Measurements from ENCODE around the gene CLK1.

Gene CLK1

DNA sequence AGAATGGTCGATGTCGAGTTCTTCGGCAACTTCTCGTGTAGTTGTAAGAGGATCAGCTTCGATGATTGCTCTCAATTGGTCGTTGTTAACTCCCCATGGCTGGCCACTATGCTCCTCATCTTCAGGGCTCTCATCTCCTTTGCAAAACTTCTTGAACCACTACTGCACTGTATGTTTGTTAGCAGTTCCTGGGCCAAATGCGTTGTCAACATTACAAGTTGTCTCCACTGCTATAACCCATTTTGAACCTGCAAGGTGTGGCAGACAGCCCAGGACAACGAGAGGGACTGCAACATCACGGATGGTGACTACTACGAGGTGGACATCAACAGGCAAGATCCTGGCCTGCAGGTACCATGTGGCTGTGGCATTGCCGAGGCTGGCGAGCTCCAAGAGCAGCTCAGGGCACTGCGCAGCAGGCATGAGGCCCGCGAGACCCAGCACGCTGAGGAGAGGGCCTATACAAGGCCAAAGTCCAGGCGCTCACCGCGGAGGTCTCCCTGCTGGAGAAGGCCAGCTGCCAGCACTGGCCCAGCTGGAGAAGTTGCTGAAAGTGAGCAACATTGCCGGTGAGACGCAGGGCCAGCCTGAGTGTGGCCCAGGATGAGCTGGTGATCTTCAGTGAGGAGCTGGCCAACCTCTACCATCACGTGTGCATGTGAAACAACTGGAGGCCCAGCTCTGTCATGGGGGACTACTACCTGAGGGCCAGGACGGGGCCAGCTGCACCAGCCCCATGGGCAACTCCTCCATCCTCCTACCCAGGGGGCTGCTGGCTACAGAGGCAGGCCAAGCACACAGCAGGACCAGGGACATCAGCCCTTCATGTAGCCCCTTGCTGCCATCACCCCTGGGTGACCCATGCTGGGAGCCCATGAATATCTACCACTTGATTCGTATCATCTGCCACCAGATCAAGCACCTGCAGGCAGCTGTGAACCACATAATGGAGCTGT, 20.2 kb downstream of the CLK1 start:
- no peak for TF ChIP-seq CTCF (IDR thresholded peaks at IDR 0.05; ENCODE audit: low read depth, low read length)
- no peak overlapping the region for H3K4me3 ChIP-seq (replicated peaks in 1 of 2; ENCODE audit: low read depth in 2 of 2, low read length in 2 of 2)
- DNase-seq (ENCODE audit: low read depth in 2 of 2) = no peak

- DNase-seq (ENCODE audit: low read depth in 2 of 2) = no peak
- no peak overlapping the region for H3K4me3 ChIP-seq (replicated peaks in 1 of 2; ENCODE audit: low read depth in 2 of 2, low read length in 2 of 2)
- no peak for TF ChIP-seq CTCF (IDR thresholded peaks at IDR 0.05; ENCODE audit: low read depth, low read length)
Observed at GRCh38 chr2:200839513-200839912, 24.9 kb downstream of the CLK1 start.

DNA sequence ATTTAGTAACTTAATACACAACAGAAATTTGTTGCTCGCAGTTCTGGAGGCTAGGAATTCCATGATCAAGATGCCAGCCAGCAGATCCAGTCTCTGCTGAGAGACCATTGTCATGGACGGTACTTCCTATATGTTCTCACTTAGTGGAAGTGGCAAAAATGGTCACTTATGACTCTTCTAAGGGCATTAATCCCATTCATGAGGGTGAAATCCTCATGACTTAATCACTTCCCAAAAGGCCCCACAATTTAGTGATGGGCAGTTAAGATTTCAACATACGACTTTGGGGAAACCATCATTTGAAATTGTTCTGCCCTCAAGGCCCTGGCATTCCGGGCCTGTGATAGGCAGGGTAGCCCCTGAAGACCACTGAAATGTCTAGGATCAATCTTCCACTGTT, 29.8 kb downstream of the CLK1 start:
- no peak for TF ChIP-seq CTCF (IDR thresholded peaks at IDR 0.05; ENCODE audit: low read depth, low read length)

DNA sequence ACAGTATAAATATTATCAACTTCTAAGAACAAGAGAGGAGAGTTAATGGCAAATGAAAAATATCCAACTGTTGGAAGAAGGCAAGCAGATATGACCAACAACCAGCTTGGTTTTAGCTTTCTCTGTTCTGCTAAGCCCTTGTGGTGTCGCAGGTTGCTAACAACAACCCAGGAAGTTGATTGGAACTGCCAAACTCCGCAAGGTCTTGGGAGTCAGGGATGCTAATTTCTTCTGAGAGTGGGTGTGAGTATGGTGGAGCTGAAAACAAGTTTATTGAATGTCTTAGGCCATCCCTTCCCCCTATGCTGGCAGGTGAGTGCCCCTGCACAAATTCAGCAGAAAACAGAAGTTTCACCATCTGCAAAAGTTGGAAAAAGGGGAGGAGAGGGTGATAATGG, 35.2 kb downstream of the CLK1 start:
- TF ChIP-seq CTCF (IDR thresholded peaks at IDR 0.05; ENCODE audit: low read depth, low read length) = no peak
- no peak overlapping the region for H3K4me3 ChIP-seq (replicated peaks in 1 of 2; ENCODE audit: low read depth in 2 of 2, low read length in 2 of 2)
- no peak for DNase-seq (ENCODE audit: low read depth in 2 of 2)

More for the DNA sequence above, 29.8 kb downstream of the CLK1 start:
- no peak for DNase-seq (ENCODE audit: low read depth in 2 of 2)
- H3K4me3 ChIP-seq (replicated peaks in 1 of 2; ENCODE audit: low read depth in 2 of 2, low read length in 2 of 2) = no peak overlapping the region

GRCh38 chr2:200828572-200829257, 35.7 kb downstream of the CLK1 start:
- no peak for DNase-seq (ENCODE audit: low read depth in 2 of 2)
- TF ChIP-seq CTCF (IDR thresholded peaks at IDR 0.05; ENCODE audit: low read depth, low read length) = no peak
- no peak overlapping the region for H3K4me3 ChIP-seq (replicated peaks in 1 of 2; ENCODE audit: low read depth in 2 of 2, low read length in 2 of 2)

DNA sequence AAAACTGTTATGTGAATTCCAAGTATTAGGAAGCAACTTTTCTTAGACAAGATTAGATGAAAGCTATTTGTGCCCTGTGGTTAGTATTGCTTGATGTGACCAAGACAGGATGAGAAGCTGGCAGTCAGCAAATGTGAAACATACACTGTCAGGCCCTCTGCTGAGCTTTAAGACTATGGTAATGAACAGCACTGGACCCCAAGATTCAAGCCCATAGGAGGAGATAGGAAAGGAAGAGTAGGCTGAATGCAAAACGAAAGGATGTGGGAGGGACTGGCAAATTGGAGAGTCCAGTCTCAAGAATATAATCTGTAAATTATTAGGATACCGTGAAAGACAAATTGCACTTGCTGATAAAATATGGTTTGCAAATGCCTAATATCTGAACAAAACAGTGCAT, 36.4 kb downstream of the CLK1 start:
- DNase-seq (ENCODE audit: low read depth in 2 of 2) = no peak
- no peak for TF ChIP-seq CTCF (IDR thresholded peaks at IDR 0.05; ENCODE audit: low read depth, low read length)
- no peak overlapping the region for H3K4me3 ChIP-seq (replicated peaks in 1 of 2; ENCODE audit: low read depth in 2 of 2, low read length in 2 of 2)
